Keratinocyte (primary cell): ENCODE data around the gene SPAG9. TPM values are rescaled to one million over a fixed set of nuclear protein-coding genes. Genes with fewer than 3 reads are reported as not detected.

Source experiments
- DNase-seq: peaks from one replicate; pipeline ENCODE4 v3.0.0-alpha.2; 2011; ENCODE audit warnings: low read depth, missing footprints, low spot score
- FAIRE-seq: peaks from 2 replicates; lab custom pipeline; 2011; peaks lifted over from hg19 to GRCh38; lab: Jason Lieb, UNC
- H2AFZ ChIP-seq: 2 replicates; pipeline ENCODE4 v1.6.0; 2012; ENCODE audit warnings: low read length, control low read depth, inconsistent platforms; ENCODE audit not compliant: control insufficient read depth
- H3K27ac ChIP-seq: 2 replicates; pipeline ENCODE4 v1.5.1; 2011; ENCODE audit warnings: low read length; ENCODE audit not compliant: control insufficient read depth, insufficient read depth
- H3K27me3 ChIP-seq: 3 replicates; pipeline ENCODE4 v1.6.0; 2011; ENCODE audit warnings: low read length; ENCODE audit not compliant: control insufficient read depth, insufficient read depth; ENCODE audit errors: extremely low read depth
- H3K36me3 ChIP-seq, 2 experiments: 2 replicates in 1 of 2; 3 replicates in 1 of 2; pipeline ENCODE4 v1.5.1; 2011; ENCODE audit warnings: low read length in 2 of 2, mild to moderate bottlenecking in 1 of 2; ENCODE audit not compliant: control insufficient read depth in 2 of 2, insufficient read depth in 2 of 2; ENCODE audit errors: extremely low read depth in 1 of 2
- H3K4me1 ChIP-seq: 3 replicates; pipeline ENCODE4 v1.5.1; 2011; ENCODE audit warnings: low read length; ENCODE audit not compliant: control insufficient read depth, insufficient read depth; ENCODE audit errors: extremely low read depth
- H3K4me2 ChIP-seq: 3 replicates; pipeline ENCODE4 v1.6.0; 2011; ENCODE audit warnings: low read depth, low read length; ENCODE audit not compliant: control insufficient read depth, insufficient read depth; ENCODE audit errors: extremely low read depth
- H3K4me3 ChIP-seq, 3 experiments: fragments of 200-600 bp in 1 of 3; sonication (generic) in 1 of 3; 2 replicates in 2 of 3; 3 replicates in 1 of 3; pipeline ENCODE4 v1.5.1; 2011 to 2016; ENCODE audit warnings: low read length in 3 of 3, mild to moderate bottlenecking in 3 of 3, control low read depth in 2 of 3, inconsistent platforms in 1 of 3, low read depth in 1 of 3, mixed read lengths in 1 of 3, mixed run types in 1 of 3, moderate library complexity in 1 of 3; ENCODE audit not compliant: control insufficient read depth in 2 of 3, insufficient read depth in 2 of 3; ENCODE audit errors: extremely low read depth in 1 of 3
- H3K79me2 ChIP-seq: 2 replicates; pipeline ENCODE4 v1.6.0; 2012; ENCODE audit warnings: low read length; ENCODE audit not compliant: control insufficient read depth, insufficient read depth
- H3K9ac ChIP-seq: 3 replicates; pipeline ENCODE4 v1.6.0; 2011; ENCODE audit warnings: low read length; ENCODE audit not compliant: control insufficient read depth, insufficient read depth; ENCODE audit errors: extremely low read depth
- H3K9me1 ChIP-seq: 3 replicates; pipeline ENCODE4 v1.6.0; 2011; ENCODE audit warnings: low read length; ENCODE audit not compliant: control insufficient read depth, insufficient read depth; ENCODE audit errors: extremely low read depth
- H3K9me3 ChIP-seq: 2 replicates; pipeline ENCODE4 v1.5.1; 2012; ENCODE audit warnings: low read depth, low read length; ENCODE audit not compliant: control insufficient read depth
- H4K20me1 ChIP-seq: 3 replicates; pipeline ENCODE4 v1.6.0; 2011; ENCODE audit warnings: low read length; ENCODE audit not compliant: control insufficient read depth, insufficient read depth; ENCODE audit errors: extremely low read depth
- CTCF ChIP-seq, 3 experiments: IDR thresholded peaks in 1 of 3; conservative IDR thresholded peaks in 1 of 3; optimal IDR thresholded peaks in 1 of 3; 2 replicates in 2 of 3; 3 replicates in 1 of 3; pipeline versions ENCODE3 to v1.5.1; 2011; ENCODE audit warnings: low read length in 3 of 3, mild to moderate bottlenecking in 3 of 3, moderate library complexity in 2 of 3, control low read depth in 1 of 3, inconsistent platforms in 1 of 3; ENCODE audit not compliant: insufficient read depth in 2 of 3; ENCODE audit errors: extremely low read depth in 1 of 3
- EZH2 ChIP-seq: IDR thresholded peaks from one replicate; pipeline ENCODE4 v1.6.1; 2012; ENCODE audit warnings: inconsistent platforms, mild to moderate bottlenecking, low read length, moderate library complexity
- dilution Hi-C: fragments of 300-500 bp; cut with MboI; formaldehyde crosslinking; loops from one replicate; pipeline ENCODE4 v1.7.0; 2020; ENCODE audit warnings: low sequenced_read_pairs; ENCODE audit not compliant: extremely low pct_ligation_motif_present
- polyA plus RNA-seq, 5 experiments: library from polyadenylated mRNA; depleted of rRNA in 3 of 5; stranded (reverse) in 3 of 5; stranded (forward) in 1 of 5; unstranded in 1 of 5; fragments of >200 nt; gene quantifications; 1 replicate in 1 of 5; 2 replicates in 3 of 5; 3 replicates in 1 of 5; pipeline versions ENCODE4 v1.2.1 to v1.2.3, GENCODE V29; 2011 to 2012; ENCODE audit warnings: missing spikeins in 2 of 5, low read depth in 1 of 5, low replicate concordance in 1 of 5

SPAG9 gene
- polyA plus RNA-seq, 1 donor (not counting 4 experiments of a cell fraction or from before 2014, with no cell fraction given): 43.1 TPM

GRCh38 chr17:51166198-51166986 lies 45.7 kb upstream of the SPAG9 start, which contains the start of gene NME2:
NME2 (plus strand) TSS chr17:51166411; CDS start chr17:51166831, 420 bp downstream.
- dilution Hi-C loops: no loop called here
- Histone ChIP-seq H3K27ac (peak within 1 kb of the TSS; percentile 88), H3K4me3 (peak within 1 kb of the TSS; percentile 90 to 96 (median 95)), H3K9ac (peak within 1 kb of the TSS; percentile 96), H3K4me2 (peak within 1 kb of the TSS; percentile 92), H3K9me1 (no peaks in the 10 kb centered on the region), H2AFZ (peak within 1 kb of the TSS; percentile 82), H3K36me3 (peaks cover 24 to 34% of the 10 kb centered on the region in 2 experiments), H3K79me2 (peaks cover 26% of the 10 kb centered on the region), H4K20me1 (peaks cover 3% of the 10 kb centered on the region), H3K27me3 (no peaks in the 10 kb centered on the region), H3K4me1 (peaks cover 18% of the 10 kb centered on the region), H3K9me3 (no peaks in the 10 kb centered on the region)
- peak; percentile 75 for FAIRE-seq
- no peak for TF ChIP-seq EZH2
- peak in 1 of 3 experiments; percentile 17 for TF ChIP-seq CTCF (optimal IDR thresholded peaks at IDR 0.05 in 1 of 3, IDR thresholded peaks at IDR 0.05 in 1 of 3, conservative IDR thresholded peaks at IDR 0.05 in 1 of 3; ENCODE audit: extremely low read depth in 1 of 3, insufficient read depth in 2 of 3, low read length in 3 of 3)
- DNase-seq: peak; percentile 41

- Histone ChIP-seq H3K36me3 (peaks cover 24 to 31% of the 10 kb centered on the region in 2 experiments), H3K4me1 (peaks cover 18% of the 10 kb centered on the region), H4K20me1 (peaks cover 3% of the 10 kb centered on the region), H3K27ac (peak overlapping the region; percentile 88), H3K79me2 (peaks cover 26% of the 10 kb centered on the region), H2AFZ (peak overlapping the region; percentile 82), H3K4me2 (peak overlapping the region; percentile 92), H3K27me3 (no peaks in the 10 kb centered on the region), H3K9me1 (no peaks in the 10 kb centered on the region), H3K9ac (peak overlapping the region; percentile 96), H3K4me3 (peak overlapping the region; percentile 90 to 96 (median 95)), H3K9me3 (no peaks in the 10 kb centered on the region)
- FAIRE-seq (no peak), DNase-seq (no peak)
- TF ChIP-seq CTCF (optimal IDR thresholded peaks at IDR 0.05 in 1 of 3, IDR thresholded peaks at IDR 0.05 in 1 of 3, conservative IDR thresholded peaks at IDR 0.05 in 1 of 3; ENCODE audit: extremely low read depth in 1 of 3, insufficient read depth in 2 of 3, low read length in 3 of 3): no peak
- dilution Hi-C loops: no loop called here
These were observed 45.1 kb upstream of the SPAG9 start for GRCh38 chr17:51165680-51166197.
